Stimulated activated CD8-positive, alpha-beta memory T cell treated with anti-CD3 and anti-CD28 coated beads, Interleukin-4, amount 100 ng/mL, for 48 hours (primary cell): Measurements from ENCODE around the gene RUNX1.
A peak's percentile ranks its signal among the peaks of the same experiment; 100 is the strongest.

Experiments
- DNase-seq: peaks from one replicate; pipeline ENCODE4 v3.0.0-alpha.2; 2020

The RUNX1 gene

DNA sequence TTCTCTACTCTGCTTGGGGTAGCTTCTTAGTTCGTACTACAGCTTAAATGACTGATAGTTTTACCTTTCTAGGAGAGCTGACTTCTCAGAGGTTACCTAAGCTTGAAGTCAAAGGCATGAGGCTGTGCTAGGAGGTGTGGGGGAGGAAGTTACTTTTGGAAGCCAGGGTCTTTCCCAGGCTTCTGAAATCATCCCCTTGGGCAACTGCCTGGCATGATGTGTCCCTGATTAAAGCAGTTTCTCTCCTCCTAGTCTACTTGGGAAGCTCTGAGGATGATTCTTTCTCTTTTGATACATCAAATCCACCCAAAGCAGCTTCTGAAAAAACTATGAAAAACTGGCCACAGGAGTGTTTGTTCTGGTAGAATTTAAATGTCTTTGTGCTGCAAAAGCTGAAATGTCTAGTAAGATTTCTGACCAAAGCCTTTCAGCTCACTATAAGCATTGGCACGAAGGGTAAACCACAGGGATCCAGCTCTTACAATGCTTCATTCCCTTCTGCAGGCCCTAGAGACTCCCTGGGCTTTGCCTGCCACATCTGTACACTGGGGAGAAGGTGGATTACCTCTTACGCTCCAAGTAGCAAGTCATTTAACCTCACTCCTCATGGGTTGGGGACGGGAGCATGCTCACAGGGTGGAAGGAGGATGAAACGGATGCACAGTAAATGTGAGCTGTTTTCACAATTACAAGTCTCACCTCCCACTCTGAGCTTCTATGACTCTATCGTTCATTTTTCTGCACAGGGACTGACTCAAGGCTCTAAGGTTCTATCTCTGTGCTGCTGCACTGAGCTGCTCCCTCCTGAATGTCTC is 59.6 kb downstream of the RUNX1 start:
- DNase-seq, result peak; percentile 72

DNA sequence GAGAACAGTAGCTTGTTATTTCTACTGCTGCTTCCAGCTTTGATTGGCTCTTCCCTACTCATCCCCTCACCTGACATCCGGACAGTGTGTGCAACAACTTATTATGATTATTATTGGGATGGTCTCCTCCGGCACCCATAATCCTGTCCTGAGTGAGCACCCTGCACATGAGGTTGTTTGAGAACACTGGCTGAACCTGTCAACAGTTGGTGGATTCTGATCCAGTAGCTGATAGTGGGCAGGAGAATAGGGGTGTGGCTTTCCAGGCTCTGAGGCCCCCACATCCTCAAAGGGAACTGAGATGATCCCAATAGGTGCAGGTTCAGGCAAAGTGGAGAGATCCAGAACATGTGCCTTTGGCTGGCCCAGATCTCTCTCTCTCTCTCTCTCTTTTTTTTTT is 60.5 kb downstream of the RUNX1 start:
- no peak for DNase-seq

DNA sequence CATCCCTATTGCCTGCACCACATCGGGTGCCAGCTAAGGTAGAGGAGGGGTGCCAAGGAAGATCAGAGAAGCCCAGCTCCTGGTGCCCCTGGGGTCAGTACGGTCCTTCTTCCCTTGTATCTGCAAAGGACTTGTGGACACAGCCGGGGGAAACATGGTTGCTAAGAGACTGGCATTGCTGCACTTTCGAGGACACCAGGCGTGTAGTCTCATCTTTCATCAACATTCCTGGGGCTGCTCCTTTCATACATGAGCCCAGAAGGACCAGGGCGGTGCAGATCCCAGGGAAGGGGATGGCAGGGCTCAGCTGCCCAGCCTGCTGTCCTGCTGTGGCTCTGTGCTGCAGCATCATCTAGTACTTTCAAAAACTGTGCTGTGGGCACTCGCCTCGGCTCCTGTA is 61.0 kb downstream of the RUNX1 start:
- no peak for DNase-seq

DNA sequence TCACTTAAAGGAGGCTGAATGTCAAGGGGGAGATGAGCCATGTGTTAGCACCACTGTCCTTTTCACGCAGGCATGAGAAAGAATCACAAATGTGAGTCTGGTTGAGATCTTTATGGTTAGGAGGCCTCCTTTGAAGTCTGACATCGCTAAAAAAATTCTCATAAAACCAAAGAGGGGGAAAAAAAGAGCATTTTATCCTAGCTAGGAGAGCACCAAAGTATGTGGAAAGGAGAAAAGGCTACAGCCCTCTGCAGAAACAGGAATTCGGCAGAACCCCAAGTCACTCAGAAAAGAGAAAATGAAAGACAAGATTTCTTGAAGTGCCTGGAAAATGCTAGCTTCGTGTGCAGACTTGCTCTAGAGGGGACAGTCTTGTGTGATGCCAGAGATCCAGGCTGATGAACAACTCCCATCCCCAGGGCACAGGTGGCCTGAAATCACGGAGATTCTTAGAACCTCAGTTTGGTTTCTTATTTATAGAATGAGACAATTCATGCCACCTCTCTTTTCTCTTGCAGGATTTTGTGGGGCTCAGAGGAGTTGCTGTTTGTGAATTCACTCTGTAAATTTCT is 61.5 kb downstream of the RUNX1 start:
- DNase-seq, result no peak

DNA sequence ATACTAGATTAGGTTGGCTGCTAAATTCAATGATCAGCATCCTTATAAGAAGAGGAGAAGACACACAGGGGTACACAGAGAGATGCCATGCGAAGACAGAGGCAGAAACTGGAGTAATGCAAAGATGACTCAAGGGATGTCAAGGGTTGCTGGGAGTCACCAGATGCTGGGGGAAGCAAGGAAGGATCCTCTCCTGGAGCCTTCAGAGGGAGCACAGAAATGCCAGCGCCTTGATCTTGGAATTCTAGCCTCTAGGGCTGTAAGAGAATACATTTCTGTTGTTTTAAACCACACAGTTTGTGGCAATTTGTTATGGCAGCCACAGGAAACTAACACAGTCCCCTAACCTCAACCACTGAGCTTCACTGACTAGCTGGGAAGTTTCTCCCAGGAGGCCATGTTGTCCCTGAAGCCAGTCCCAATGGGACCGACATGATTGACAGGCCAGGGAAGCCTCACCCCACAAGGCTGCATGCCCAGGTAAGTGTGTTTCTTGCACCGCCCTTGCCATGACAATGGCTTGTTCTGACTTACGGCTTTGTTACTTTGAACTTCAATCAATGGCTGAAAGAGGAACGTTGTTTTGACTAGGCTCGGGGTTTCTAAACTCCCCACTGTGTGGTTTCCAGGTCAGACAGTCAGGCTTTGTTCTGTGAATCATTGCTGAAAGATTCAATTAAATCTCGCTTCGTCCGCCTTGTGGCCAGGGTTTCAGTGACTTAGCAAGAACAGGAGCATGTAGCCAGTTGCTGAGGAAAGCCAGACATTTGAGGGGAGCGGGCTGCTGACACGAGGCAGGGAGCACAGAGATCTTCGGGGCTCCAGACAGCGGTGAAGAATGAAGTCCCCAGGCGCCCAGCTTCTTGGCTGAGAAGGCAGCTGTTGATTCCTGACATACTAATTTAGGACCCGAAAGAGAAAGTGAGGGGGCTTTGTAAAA is 62.3 kb downstream of the RUNX1 start:
- peak; percentile 80 for DNase-seq

DNA sequence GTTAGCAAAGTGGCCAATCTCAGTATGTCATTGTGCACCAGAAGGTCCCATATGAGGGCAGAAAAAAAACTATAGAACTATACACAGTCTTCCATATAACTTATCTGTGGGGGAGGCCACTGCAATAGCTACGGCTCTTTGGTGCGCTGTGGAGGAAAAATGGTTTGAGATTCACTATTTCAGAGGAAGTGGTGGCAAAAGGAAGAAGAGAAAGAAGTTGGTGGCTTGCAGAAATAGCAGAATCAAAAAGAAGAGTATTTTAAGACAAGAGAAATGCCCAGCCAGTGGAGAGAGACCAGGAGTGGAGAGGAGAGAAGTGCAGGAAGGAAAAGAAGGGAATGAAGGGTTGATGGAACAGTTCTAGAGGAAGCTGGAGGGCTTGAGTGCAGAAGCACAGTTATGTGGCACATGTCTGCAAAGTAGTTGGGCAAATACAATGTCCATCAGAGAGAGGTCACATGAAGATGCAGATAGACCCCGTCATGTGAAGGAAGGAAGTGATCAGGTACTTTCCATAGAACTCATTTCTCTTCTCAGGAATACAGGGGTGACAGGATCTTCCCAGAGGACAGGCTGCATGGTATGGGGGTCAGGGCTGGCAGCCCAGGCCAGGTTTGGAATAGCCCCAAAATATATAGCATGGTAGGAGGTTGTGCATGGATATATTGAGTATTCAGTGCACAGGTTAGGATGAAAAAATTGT is 64.6 kb downstream of the RUNX1 start:
- DNase-seq, result no peak

DNA sequence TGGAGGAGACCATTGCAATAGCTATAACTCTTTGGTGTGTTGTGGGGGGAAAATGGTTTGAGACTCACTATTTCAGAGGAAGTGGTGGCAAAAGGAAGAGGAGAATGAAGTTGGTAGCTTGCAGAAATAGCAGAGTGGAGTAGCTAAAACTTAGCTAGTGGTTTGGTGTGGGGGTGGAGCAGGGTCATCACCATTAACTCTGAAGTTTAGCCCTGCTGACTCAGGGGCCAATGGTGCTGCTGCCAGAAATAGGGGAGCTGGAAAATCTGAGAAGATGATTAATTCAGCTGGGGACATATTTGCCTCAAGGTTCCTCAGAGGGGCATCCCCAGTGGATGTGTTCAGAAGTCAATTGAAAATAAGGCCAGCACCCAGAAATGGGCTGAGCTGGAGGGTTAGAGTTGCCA is 65.4 kb downstream of the RUNX1 start:
- peak; percentile 76 for DNase-seq

DNA sequence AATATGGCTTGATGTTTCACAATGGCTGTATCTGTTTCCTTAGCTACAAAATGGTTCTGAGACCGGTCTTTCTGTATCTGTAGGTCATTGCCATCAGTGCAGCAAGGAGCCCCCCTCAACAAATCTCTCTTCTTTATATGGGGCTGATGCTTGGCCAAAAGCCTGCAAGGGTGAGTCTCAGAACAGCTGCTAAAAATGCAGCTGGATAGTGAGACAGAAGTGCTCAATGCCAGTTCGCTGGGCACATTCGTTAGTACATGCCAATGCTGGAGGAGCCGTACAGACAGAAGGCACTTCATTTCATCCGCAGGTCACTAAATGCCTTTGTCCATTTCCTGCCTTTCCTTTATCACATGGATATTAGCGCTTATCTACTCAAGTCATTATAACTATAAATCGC is 67.3 kb downstream of the RUNX1 start:
- no peak for DNase-seq

DNA sequence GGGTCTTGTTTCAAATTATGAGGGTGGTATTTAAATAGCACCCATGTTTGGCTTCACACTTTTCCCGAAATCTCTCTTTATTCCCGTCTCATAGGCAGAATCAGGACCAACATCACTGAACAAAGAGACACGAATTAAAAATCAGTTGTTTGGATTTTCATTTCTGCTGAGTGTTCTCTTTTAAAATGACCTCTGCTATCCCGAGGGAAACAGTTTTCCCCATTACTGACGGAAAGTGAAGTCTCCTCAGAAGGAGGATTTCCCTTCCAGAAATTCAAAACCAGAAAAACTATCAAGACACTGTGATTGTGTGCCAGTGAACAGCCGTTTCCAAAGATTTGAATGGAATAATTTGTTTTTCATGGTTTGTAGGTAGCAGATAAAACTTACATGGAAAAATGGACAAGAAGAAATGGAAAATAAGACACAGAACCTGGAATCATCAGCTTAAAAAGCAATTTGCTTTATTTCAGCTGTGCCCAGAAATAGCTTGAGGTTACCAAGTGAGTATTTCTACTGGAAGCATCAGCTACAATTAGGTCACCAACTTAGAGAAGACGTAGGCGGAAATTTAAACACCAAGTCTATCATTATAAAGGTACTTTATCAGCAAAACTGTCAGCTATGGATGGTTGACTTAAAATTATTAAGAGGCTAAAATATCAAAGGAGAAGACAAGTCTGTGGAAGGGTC is 68.5 kb downstream of the RUNX1 start:
- no peak for DNase-seq

DNA sequence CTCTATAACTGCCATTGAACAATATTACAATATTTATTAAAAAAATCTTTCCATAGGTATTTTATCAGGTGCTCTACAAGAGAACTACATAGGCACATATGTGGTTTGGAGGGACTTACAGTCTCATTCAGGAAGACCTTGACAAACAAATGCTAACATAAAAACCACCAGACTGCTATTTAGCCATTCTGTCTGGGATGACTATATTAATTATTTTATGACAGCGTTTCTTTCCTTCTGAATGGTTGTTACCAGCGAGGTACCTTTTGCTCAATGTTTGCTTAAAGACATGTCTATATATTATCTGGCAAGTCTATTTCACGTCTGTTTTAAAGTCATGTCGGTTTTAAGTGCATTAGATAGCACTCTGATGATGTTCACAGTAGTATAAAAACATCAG is 69.7 kb downstream of the RUNX1 start:
- no peak for DNase-seq

DNA sequence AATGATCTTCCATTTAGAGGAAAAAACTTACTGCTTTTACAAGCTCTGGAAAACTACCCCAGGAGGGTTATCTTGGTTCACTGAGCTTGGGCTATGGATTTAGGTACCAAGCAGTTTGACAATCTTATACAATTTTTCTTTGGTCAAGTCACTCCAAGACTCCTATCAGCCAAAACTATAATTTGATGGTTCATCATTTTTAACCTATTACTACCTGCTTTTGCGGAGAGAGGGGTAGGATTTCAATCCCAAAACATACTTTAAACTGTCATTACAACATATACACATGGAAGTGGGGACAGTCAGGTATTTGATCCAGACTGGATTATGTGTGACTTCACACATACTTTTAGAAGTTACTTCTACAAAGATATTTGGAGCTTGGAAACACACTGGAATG is 71.8 kb downstream of the RUNX1 start:
- DNase-seq, result no peak

DNA sequence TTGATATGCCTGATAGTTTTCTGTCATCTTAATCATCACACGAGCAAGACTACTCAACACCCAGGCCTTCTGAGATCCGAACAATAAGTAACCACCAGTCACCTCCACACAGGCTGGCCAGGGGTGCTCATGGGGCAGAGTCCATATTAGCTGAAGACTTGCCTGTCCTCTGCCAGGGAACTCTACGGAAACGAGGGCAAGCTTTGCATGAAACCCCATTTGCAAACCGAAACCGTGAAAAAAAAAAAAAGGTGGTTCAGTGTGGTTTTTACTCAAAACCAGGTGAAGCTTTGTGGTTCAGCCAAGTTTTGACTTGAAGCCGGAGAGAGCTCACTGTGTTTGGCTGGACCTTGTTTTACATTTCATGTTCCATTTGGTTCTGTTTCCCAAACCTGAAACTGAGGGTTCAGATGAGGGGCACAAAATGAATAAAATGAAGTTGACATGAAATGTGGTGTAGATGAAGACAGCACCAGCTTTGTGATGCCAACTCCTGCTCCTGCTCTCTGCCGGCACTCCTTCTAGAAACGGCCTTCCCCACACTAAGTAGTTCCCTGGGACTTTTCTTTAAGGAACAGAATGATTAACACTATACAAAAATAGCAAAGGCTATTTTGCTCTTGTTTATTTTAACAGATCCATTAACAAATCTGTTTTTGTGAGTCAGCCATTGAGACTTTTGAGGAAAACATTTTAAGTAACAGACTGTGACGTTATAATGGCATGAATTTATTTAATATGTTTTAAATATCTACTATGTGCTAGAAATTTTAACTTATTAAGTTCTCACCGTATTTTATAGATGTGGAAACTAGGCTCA is 74.7 kb downstream of the RUNX1 start:
- peak; percentile 60 for DNase-seq

DNA sequence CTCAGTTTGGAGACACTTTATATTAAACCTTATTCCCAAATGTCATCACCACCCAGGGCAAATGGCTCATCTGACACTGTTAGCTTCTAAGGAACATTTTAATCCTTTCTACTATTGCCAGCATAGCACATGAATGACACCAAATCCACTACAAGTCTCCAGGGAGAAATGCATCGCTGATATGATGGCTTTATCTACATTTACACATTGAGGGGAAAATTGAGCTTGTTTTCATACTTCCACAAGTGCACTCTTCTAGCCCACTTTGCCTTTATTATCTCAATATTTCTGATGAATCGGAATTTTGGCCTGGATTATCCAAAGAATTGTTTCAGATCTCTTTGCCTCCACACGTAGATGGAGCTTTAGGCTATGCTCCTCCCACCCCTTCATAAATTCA is 75.4 kb downstream of the RUNX1 start:
- DNase-seq, result no peak

DNA sequence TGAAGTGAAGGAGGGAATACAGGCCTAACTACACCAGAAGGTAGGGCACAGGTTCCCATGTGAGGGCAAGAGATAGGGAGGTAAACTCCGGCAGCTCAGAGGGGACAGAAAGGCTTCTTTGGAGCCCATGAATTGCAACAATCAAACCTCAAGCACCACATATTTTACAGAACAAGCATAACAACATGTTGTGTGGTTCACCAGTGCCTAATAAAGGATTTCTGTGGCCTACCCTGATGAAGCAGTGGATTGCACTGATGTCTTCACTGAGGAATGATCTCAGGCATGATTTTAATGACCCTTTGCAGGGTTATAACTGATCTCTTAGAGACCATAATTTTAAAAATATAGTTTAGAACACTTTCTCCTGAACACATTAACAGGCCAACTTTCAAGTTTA is 77.4 kb downstream of the RUNX1 start:
- no peak for DNase-seq

DNA sequence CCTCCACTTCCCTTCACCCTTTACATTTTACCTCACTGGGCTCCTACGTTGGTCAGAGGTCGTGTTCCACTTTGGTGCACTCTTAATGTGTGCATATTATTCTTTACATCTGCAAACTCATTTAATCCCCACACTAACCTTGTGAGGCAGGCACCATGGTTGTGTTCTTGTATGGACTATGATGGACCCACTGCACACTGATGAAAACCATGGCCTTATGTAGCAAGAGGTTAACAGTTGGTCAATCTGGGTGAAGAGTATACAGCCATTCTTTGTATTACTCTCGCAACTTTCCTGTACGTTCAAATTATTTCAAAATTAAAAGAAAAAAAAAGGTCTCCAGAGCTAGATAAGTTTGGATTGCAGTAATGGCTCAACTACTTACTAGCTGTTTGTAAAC is 78.5 kb downstream of the RUNX1 start:
- no peak for DNase-seq

DNA sequence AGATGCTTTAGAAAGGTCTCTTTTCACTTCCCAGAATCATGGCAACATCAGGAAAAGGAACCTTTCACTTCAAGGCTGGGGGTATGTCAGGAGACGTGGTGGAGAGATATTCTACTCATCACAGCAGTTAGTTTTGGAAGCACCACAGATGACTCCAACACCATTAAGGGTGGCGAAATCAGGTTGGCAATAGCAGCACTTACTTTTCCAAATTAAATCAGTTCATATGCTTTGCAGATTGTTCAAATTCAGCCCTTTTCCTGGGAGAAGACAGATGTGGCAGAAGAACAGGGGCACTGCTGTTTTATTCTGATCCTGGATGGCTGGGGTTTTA is 79.0 kb downstream of the RUNX1 start:
- DNase-seq, result no peak

DNA sequence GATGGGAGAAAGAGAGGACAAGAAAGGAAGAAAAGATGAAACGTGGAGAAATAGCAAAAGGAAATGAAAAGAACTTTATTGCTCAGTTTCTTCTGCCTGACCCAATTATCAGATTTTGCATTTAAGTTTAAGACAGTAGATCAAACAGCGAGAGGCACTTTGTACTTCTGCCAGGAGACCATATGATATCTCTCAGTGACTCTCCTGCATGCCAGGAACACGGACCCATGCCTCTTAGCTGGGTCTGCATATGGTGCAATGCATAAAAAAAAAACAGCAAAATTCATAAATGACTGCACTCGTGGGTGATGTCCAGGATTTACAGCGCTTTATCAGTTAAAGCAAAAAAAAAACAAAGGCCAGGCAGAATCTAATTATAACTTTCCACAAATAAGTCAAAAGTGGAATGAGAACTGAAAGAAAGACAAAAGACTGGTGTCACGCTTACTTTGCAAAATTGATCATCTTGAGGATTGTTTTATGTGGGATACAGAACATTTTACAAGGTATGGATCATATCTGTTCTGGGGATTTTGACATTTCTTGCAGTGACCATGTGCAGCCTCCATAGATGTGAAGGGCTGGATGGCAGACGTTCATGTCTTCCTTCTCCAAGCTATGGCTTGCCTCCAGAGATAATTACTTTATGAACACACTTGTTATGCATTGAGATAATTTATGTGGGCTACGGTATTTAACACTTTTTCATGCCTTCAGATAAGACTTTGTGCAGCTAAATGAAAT is 79.5 kb downstream of the RUNX1 start:
- no peak for DNase-seq

DNA sequence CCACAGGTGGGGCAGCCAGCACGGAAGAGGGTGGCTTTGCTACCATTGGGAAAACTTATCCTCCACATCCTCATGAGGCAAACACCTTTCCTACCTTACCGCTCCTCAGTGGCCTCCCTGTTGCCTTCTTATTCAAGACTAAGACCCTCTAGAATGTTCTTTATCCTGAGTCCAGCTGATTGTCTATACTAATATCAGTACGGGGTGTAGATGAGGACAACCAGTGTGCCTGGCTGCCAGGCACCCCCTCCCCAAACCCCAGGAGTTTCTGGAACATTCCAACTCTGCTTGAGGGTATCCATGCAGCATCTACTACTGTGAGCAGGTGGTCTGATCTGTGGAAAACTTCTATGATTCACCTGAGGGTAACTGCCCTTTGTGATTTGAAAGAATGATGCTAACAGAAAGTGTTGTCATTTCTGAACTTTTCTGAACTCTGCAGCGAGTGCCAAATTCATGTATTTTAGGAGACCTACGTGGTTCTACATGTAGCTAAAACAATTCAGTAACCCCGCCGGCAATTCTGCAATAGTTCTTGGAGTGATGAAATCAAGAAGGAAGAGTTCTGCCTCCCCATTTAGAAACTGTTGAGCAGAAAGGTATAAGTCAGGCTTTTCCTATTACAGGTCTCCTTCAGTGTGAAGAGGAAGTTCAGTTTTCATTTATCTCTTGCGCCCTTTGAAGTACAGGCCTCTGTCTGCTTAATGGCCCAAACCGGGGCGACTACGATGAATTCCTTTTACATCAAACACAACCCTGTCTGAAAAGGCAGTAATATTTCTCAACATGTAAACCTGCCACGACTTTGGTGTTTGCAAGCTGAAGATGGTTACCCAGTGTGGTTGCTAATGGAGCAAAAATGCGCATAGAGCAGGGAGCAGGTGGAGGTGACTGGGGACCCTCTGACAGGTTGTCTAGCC is 80.4 kb downstream of the RUNX1 start:
- DNase-seq, result peak; percentile 65

DNA sequence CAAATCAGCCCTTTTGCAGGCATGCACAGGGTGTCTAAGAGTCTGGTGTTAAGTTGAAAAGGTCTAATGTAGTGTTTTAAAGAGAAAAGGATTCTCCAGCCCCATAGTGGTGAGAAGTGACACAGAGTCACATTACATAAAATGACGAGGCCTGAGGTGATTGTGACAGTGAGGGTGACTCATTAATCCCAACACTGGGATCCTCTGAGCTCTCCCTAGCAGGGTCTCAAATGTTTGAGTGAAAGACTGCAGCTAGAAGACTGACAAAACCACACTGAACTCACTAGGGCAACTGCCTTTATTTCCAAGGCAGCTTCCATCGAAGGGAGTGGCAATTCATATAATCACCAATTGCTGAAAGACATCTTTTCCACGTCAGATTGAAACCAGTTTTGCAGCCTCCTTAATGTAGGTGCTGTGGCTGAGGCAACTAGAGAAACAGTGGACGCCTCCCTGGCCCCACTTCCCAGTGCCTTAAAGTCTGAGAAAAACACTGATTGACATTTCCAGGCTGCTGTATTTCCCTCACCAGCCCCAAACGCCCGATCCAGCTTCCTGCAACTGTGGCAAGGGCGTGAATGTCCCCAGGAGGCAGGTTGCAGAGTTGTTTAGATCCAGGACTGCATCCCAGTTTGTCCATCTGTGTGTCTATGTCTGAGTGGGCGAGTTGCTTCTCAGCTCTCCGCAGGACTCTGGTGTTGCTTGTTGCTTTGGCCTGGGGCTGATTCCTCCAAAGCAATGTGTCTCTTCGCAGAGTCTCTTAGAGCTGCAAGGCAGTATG is 81.4 kb downstream of the RUNX1 start:
- DNase-seq, result peak; percentile 59
